ENCODE results near the gene DDX1. TPM values are rescaled to one million over a fixed set of nuclear protein-coding genes. Genes with fewer than 3 reads are reported as not detected.

The DDX1 gene
- total RNA-seq, 1 experiment from 2014 or later = 115 TPM

DNA sequence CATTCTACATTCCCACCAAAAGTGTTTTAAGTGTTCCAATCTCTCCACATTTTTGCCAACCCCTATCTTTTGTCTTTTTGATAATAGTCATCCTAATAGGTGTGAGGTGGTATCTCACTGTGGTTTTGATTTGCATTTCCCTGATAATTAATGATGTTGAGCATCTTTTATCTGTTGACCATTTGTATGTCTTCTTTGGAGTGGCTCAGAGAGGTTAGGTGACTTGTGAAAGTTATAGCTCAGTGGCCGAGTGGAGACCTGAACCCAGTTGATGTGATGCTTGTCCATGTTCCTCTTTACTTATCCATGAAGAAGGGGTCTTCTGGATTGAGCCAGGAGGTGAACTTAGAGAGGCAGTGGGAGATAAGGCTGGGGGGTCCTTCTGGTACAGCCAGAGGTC is 78.8 kb downstream of the DDX1 start:
- Mint-ChIP-seq H3K27me3 (ENCODE audit: low read depth) (no peaks in the 10 kb centered on the region; the same call in 1 of the 2 replicates), H3K9me3 (peaks cover 14% of the 10 kb centered on the region), H3K27ac (no peak overlapping the region), H3K4me1 (peaks cover 18% of the 10 kb centered on the region), H3K36me3 (no peaks in the 10 kb centered on the region; the same call in 1 of the 2 replicates), H3K4me3 (no peak overlapping the region)
- DNase-seq (ENCODE audit: low spot score) (no peak), ATAC-seq (no peak)
- POLR2A ChIA-PET = no interaction called here
- TF ChIP-seq ZSCAN18 (CRISPR knock-in tag; IDR thresholded peaks at IDR 0.05) (no peak), SP1 (CRISPR knock-in tag; conservative IDR thresholded peaks at IDR 0.05) (no peak), SMAD3 (CRISPR knock-in tag; IDR thresholded peaks at IDR 0.05; ENCODE audit: borderline replicate concordance) (no peak), ZNF416 (CRISPR knock-in tag; IDR thresholded peaks at IDR 0.05) (no peak), USF2 (CRISPR knock-in tag; IDR thresholded peaks at IDR 0.05) (no peak), HMGA2 (CRISPR knock-in tag; IDR thresholded peaks at IDR 0.05) (no peak), KAT7 (CRISPR knock-in tag; IDR thresholded peaks at IDR 0.05; ENCODE audit: borderline replicate concordance) (no peak), ATF3 (CRISPR knock-in tag; conservative IDR thresholded peaks at IDR 0.05) (no peak), JAZF1 (CRISPR knock-in tag; IDR thresholded peaks at IDR 0.05) (no peak), CREM (CRISPR knock-in tag; IDR thresholded peaks at IDR 0.05) (no peak), NFATC4 (CRISPR knock-in tag; IDR thresholded peaks at IDR 0.05) (no peak), PRDM15 (CRISPR knock-in tag; IDR thresholded peaks at IDR 0.05) (no peak), TP53 (CRISPR knock-in tag; IDR thresholded peaks at IDR 0.05) (no peak), TEAD4 (CRISPR knock-in tag; IDR thresholded peaks at IDR 0.05) (no peak), ATF1 (CRISPR knock-in tag; IDR thresholded peaks at IDR 0.05) (no peak), E2F5 (CRISPR knock-in tag; IDR thresholded peaks at IDR 0.05) (no peak), CTCF (IDR thresholded peaks at IDR 0.05) (no peak), ZNF396 (CRISPR knock-in tag; IDR thresholded peaks at IDR 0.05; ENCODE audit: borderline replicate concordance) (no peak)
- TF ChIP-seq, protein P1, sequence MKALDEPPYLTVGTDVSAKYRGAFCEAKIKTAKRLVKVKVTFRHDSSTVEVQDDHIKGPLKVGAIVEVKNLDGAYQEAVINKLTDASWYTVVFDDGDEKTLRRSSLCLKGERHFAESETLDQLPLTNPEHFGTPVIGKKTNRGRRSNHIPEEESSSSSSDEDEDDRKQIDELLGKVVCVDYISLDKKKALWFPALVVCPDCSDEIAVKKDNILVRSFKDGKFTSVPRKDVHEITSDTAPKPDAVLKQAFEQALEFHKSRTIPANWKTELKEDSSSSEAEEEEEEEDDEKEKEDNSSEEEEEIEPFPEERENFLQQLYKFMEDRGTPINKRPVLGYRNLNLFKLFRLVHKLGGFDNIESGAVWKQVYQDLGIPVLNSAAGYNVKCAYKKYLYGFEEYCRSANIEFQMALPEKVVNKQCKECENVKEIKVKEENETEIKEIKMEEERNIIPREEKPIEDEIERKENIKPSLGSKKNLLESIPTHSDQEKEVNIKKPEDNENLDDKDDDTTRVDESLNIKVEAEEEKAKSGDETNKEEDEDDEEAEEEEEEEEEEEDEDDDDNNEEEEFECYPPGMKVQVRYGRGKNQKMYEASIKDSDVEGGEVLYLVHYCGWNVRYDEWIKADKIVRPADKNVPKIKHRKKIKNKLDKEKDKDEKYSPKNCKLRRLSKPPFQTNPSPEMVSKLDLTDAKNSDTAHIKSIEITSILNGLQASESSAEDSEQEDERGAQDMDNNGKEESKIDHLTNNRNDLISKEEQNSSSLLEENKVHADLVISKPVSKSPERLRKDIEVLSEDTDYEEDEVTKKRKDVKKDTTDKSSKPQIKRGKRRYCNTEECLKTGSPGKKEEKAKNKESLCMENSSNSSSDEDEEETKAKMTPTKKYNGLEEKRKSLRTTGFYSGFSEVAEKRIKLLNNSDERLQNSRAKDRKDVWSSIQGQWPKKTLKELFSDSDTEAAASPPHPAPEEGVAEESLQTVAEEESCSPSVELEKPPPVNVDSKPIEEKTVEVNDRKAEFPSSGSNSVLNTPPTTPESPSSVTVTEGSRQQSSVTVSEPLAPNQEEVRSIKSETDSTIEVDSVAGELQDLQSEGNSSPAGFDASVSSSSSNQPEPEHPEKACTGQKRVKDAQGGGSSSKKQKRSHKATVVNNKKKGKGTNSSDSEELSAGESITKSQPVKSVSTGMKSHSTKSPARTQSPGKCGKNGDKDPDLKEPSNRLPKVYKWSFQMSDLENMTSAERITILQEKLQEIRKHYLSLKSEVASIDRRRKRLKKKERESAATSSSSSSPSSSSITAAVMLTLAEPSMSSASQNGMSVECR (CRISPR knock-in tag; IDR thresholded peaks at IDR 0.05; ENCODE audit: borderline replicate concordance) = no peak
- TF ChIP-seq, protein P2, sequence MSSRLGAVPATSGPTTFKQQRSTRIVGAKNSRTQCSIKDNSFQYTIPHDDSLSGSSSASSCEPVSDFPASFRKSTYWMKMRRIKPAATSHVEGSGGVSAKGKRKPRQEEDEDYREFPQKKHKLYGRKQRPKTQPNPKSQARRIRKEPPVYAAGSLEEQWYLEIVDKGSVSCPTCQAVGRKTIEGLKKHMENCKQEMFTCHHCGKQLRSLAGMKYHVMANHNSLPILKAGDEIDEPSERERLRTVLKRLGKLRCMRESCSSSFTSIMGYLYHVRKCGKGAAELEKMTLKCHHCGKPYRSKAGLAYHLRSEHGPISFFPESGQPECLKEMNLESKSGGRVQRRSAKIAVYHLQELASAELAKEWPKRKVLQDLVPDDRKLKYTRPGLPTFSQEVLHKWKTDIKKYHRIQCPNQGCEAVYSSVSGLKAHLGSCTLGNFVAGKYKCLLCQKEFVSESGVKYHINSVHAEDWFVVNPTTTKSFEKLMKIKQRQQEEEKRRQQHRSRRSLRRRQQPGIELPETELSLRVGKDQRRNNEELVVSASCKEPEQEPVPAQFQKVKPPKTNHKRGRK (CRISPR knock-in tag; IDR thresholded peaks at IDR 0.05; ENCODE audit: borderline replicate concordance) = no peak
- CTCF ChIA-PET = no interaction called here

All from WTC11 (cell line).